Testis (tissue), 3 donors: ENCODE results near the gene KTI12. TPM values are rescaled to one million over a fixed set of nuclear protein-coding genes. Genes with fewer than 3 reads are reported as not detected.
"Not testable (repeated sequence)": the region's sequence is repeated elsewhere in the genome, so short reads cannot be mapped to it uniquely, and the experiment has no call there.

Experiments used
- DNase-seq: peaks from one replicate; pipeline ENCODE4 v3.0.0-alpha.2; 2019
- H3K27ac ChIP-seq, 2 donors: fragments of 200-600 bp; sonication (generic); one replicate each; pipeline ENCODE4 v1.5.1; 2019
- H3K27me3 ChIP-seq: fragments of 200-600 bp; sonication (generic); one replicate; pipeline ENCODE4 v1.5.1; 2019
- H3K36me3 ChIP-seq: fragments of 200-600 bp; sonication (generic); one replicate; pipeline ENCODE4 v1.5.1; 2017; ENCODE audit warnings: low read depth; ENCODE audit errors: missing control alignments
- H3K4me1 ChIP-seq: fragments of 200-600 bp; sonication (generic); one replicate; pipeline ENCODE4 v1.5.1; 2019
- H3K4me3 ChIP-seq, 2 donors: fragments of 200-600 bp; sonication (generic); one replicate each; pipeline ENCODE4 v1.5.1; 2017 to 2019
- H3K9me3 ChIP-seq: fragments of 200-600 bp; sonication (generic); one replicate; pipeline ENCODE4 v1.5.1; 2017
- POLR2A ChIP-seq: fragments of 450-650 bp; IDR thresholded peaks from one replicate; pipeline ENCODE4 v1.6.1; 2017; ENCODE audit warnings: antibody characterized with exemption, mild to moderate bottlenecking, moderate library complexity
- WGBS, 2 donors: methylation state at CpG; one replicate each; pipeline ENCODE4 v1.1.5; 2018; 5-methylcytosine and 5-hydroxymethylcytosine counted together
- intact Hi-C: fragments of 100-400 bp; cut with DNase I; formaldehyde crosslinking; loops from one replicate; pipeline ENCODE4 v1.15.1; 2023; ENCODE audit warnings: low total_unique reads
- polyA plus RNA-seq: library from polyadenylated mRNA; stranded (reverse); fragments of 350-450 nt; fragmentation: Illumina TruSeq; extraction: RNeasy Lipid Tissue Mini Kit (QIAGEN cat#74804); gene quantifications from one replicate; pipeline ENCODE4 v1.2.3, GENCODE V29; 2014; ENCODE audit warnings: low read depth, low replicate concordance; ENCODE audit not compliant: insufficient read depth
- total RNA-seq, 2 donors: library from RNA; depleted of rRNA; stranded (reverse); fragments of >200 nt; gene quantifications; one replicate each; pipeline ENCODE4 v1.2.3, GENCODE V29; 2016
- TF ChIP-seq, protein P1 (sequence below), 3 experiments: fragments of 450-650 bp in 2 of 3; fragments of 200-600 bp in 1 of 3; sonication (generic) in 1 of 3; IDR thresholded peaks; one replicate each; pipeline ENCODE4 v1.5.1; 2016 to 2019; ENCODE audit warnings: antibody characterized with exemption in 3 of 3, mild to moderate bottlenecking in 2 of 3, moderate library complexity in 1 of 3

KTI12 gene
- total and polyA plus RNA-seq, 3 donors from 2014 or later = 10.6 to 15.7 (median 15.2) TPM

DNA sequence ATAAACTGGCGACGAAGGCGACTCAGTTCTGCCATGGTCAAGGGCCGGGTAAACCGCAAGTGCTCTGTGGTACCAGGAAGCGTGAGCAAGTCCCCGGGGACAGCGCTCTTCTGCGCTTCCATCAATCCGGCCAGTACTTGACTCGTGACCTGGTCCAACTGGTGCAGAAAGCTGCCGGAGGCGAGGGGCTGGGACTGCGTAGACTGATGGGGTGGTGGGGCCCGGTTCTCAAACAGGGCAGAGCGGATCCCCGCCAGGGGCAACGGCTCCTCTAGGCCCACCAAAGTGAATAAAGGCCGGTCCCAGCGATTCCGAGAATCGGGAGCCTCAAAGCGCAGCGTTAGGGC lies 852 bp downstream of the KTI12 start:
- intact Hi-C loops = no loop called here
- peak; percentile 70 for DNase-seq
- peak overlapping the region; percentile 75 to 85 for H3K27ac ChIP-seq
- H3K4me1 ChIP-seq = peaks cover 19% of the 10 kb centered on the region
- no peaks in the 10 kb centered on the region for H3K36me3 ChIP-seq
- WGBS, 2 donors = 3 to 4% methylated on average over 12 to 24 of the region's 24 CpGs
- peak overlapping the region; percentile 89 to 91 for H3K4me3 ChIP-seq
- TF ChIP-seq, protein P1, sequence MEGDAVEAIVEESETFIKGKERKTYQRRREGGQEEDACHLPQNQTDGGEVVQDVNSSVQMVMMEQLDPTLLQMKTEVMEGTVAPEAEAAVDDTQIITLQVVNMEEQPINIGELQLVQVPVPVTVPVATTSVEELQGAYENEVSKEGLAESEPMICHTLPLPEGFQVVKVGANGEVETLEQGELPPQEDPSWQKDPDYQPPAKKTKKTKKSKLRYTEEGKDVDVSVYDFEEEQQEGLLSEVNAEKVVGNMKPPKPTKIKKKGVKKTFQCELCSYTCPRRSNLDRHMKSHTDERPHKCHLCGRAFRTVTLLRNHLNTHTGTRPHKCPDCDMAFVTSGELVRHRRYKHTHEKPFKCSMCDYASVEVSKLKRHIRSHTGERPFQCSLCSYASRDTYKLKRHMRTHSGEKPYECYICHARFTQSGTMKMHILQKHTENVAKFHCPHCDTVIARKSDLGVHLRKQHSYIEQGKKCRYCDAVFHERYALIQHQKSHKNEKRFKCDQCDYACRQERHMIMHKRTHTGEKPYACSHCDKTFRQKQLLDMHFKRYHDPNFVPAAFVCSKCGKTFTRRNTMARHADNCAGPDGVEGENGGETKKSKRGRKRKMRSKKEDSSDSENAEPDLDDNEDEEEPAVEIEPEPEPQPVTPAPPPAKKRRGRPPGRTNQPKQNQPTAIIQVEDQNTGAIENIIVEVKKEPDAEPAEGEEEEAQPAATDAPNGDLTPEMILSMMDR (IDR thresholded peaks at IDR 0.05) = no peak
- no peak for TF ChIP-seq POLR2A
- H3K27me3 ChIP-seq = no peaks in the 10 kb centered on the region
- H3K9me3 ChIP-seq = no peaks in the 10 kb centered on the region

DNA sequence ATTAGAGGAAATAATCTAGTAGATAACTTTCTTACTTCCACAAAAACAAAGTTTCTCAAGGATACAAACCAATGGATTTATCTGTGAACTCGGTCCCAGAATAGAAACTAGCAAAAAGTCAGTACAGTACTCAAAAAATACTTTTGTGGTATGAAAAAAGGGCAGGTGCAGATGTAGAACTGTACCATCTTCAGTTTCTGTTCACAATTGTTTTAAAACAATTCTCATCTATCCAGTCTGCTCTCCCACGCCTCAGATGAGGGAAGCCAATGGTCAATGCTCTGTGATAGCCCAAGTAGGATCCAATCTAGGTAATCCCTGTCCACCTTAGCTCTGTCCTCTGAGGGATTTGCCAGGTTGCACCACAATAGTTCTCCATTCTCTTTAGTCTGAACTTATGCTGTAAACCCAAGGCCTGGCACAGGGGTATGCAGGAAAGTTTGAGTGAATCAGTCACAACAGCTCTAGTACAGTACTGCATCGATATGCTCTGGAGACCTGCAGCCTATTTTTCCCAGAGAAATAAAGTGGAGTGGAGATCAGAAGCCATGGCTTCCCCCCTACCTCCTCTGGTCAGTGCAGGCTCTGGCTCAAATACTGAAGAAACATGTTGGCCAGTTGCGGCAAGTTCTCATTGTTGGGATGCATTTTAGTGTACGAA lies 1.4 kb downstream of the KTI12 start:
- Histone ChIP-seq H3K36me3 (no peaks in the 10 kb centered on the region), H3K9me3 (no peaks in the 10 kb centered on the region), H3K27me3 (no peaks in the 10 kb centered on the region), H3K27ac (peak overlapping the region; percentile 75 to 85), H3K4me1 (peaks cover 19% of the 10 kb centered on the region), H3K4me3 (peak overlapping the region; percentile 89 to 91)
- 19 to 31% methylated on average over 5 of the region's 5 CpGs for WGBS, 2 donors
- DNase-seq = no peak
- intact Hi-C loops = no loop called here
- TF ChIP-seq, protein P1 (IDR thresholded peaks at IDR 0.05) = no peak
- no peak for TF ChIP-seq POLR2A

DNA sequence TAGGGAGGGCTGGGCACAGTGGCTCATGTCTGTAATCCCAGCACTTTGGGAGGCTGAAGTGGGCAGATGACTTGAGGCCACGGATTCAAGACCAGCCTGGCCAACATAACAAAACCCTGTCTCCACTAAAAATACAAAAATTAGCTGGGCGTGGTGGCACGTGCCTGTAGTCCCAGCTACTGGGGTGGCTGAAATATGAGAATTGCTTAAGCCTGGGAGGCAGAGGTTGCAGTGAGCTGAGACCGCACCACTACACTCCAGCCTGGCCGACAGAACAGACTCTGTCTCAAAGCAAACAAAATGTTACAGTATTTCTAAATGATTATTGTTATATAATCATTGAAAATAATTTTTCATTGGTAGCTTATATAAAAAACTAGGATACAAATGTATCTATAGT lies 4.8 kb downstream of the KTI12 start:
- 68 to 80% methylated on average over 5 of the region's 5 CpGs for WGBS, 2 donors
- DNase-seq, intact Hi-C loops: not testable (repeated sequence)

DNA sequence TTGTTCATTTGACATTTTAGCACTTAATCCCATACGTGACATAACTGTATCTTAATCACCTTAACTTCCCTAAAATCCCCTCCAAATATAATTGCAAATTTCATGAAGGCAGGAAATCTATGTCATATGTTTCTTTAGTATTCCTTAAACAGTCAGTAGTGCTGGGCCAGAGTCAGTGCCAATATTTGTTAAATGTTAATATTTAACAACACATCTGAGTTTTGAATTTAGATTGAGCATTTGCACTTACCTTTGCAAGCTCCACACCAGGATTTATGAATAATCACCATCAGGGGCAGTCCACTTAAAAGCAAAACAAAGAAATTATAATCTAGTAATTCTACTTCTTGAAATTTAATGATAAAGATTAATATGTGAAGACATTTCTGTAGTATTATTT lies 5.3 kb downstream of the KTI12 start:
- H3K36me3 ChIP-seq = no peaks in the 10 kb centered on the region
- H3K4me1 ChIP-seq = peaks cover 15% of the 10 kb centered on the region
- 88 to 90% methylated on average over 1 of the region's 1 CpG for WGBS, 2 donors
- no peaks in the 10 kb centered on the region for H3K9me3 ChIP-seq
- H3K27ac ChIP-seq = no peak overlapping the region
- intact Hi-C loops = no loop called here
- DNase-seq = no peak
- TF ChIP-seq POLR2A = no peak
- TF ChIP-seq, protein P1 (IDR thresholded peaks at IDR 0.05) = no peak
- no peaks in the 10 kb centered on the region for H3K27me3 ChIP-seq
- H3K4me3 ChIP-seq = no peak overlapping the region

More for the DNA sequence above, 4.8 kb downstream of the KTI12 start:
- H3K27ac ChIP-seq, H3K4me3 ChIP-seq, H3K36me3 ChIP-seq, H3K27me3 ChIP-seq, H3K9me3 ChIP-seq: not testable (repeated sequence)
- H3K4me1 ChIP-seq = peaks cover 15% of the 10 kb centered on the region

DNA sequence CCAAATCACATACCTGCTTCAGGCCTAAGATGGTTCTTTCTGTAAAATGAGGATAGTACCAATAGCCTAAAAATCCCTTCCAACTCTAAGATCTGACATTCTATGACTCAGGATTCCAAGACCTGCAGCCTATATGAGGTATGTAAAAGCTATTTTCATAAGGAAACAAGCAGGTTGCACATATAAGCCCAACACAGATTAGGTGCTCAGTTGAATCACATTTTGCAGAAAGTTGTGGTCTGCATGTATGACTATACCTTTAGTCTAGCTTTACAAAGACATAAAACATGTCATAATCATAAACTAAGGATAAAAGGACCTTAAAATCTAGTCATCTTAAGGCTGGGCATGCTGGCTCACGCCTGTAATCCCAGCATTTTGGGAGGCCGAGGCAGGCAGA lies 7.3 kb downstream of the KTI12 start:
- H3K4me3 ChIP-seq = no peak overlapping the region
- H3K27me3 ChIP-seq = no peaks in the 10 kb centered on the region
- intact Hi-C loops = no loop called here
- no peak for TF ChIP-seq POLR2A
- TF ChIP-seq, protein P1 (IDR thresholded peaks at IDR 0.05) = no peak
- no peaks in the 10 kb centered on the region for H3K36me3 ChIP-seq
- no peaks in the 10 kb centered on the region for H3K9me3 ChIP-seq
- WGBS, 2 donors = 91 to 98% methylated on average over 2 of the region's 2 CpGs
- H3K4me1 ChIP-seq = peaks cover 4% of the 10 kb centered on the region
- H3K27ac ChIP-seq = no peak overlapping the region
- DNase-seq = no peak
